ENCODE data around the gene GLB1L2. TPM values are rescaled to one million over a fixed set of nuclear protein-coding genes. Genes with fewer than 3 reads are reported as not detected.

GLB1L2 gene
- total RNA-seq, 1 donor from 2014 or later: 11.6 TPM

DNA sequence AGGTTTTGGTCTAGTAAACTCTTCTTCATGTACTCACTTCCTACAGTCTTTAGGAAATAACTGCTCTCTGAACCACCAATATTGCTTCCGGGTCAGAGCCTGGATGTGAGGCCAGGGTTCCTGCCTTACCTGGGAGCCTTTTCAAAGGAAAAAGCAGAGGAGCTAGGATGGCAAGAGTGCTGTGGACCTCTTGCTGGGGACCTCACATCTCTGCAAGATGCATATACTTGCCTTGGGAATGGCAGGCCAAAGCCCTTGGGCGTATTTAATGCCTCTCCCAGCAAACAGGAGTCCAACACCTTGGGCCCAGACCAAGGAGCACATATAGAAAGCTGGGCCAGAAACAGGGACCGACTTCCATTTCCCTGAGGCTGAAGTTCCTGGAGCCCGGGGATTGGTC, 5.3 kb downstream of the GLB1L2 start:
- Mint-ChIP-seq H3K9me3 (no peaks in the 10 kb centered on the region), H3K27ac (no peak overlapping the region), H3K4me3 (no peak overlapping the region), H3K36me3 (no peaks in the 10 kb centered on the region), H3K27me3 (peaks cover 46% of the 10 kb centered on the region), H3K4me1 (ENCODE audit: unreplicated experiment) (no peaks in the 10 kb centered on the region)
- TF ChIP-seq, protein P1, sequence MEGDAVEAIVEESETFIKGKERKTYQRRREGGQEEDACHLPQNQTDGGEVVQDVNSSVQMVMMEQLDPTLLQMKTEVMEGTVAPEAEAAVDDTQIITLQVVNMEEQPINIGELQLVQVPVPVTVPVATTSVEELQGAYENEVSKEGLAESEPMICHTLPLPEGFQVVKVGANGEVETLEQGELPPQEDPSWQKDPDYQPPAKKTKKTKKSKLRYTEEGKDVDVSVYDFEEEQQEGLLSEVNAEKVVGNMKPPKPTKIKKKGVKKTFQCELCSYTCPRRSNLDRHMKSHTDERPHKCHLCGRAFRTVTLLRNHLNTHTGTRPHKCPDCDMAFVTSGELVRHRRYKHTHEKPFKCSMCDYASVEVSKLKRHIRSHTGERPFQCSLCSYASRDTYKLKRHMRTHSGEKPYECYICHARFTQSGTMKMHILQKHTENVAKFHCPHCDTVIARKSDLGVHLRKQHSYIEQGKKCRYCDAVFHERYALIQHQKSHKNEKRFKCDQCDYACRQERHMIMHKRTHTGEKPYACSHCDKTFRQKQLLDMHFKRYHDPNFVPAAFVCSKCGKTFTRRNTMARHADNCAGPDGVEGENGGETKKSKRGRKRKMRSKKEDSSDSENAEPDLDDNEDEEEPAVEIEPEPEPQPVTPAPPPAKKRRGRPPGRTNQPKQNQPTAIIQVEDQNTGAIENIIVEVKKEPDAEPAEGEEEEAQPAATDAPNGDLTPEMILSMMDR (conservative IDR thresholded peaks at IDR 0.05): no peak
- DNase-seq (ENCODE audit: extremely low spot score, unreplicated experiment): no peak

DNA sequence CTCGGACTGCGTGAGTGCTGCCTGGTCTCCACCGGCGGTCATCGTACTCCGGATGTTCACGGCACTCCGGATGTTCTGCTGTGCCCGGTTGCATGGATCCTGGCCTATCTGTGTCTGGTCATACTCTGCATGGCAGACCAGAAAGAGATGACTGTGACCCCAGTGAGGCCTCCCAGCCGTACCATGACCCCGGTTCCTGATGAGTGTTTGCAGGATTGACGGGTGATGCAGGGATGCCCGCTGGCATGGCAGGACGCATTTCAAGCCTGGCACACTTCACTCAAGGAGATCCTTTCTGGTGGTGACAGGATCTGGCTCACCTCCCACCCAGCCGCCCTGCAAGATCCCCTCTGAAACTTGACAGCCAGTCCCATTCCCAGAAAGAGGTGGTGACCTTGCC, 6.3 kb downstream of the GLB1L2 start:
- Mint-ChIP-seq H3K36me3 (no peaks in the 10 kb centered on the region), H3K4me1 (ENCODE audit: unreplicated experiment) (no peaks in the 10 kb centered on the region), H3K27ac (no peak overlapping the region), H3K4me3 (no peak overlapping the region), H3K27me3 (peaks cover 39% of the 10 kb centered on the region), H3K9me3 (no peaks in the 10 kb centered on the region)
- DNase-seq (ENCODE audit: extremely low spot score, unreplicated experiment): no peak
- TF ChIP-seq, protein P1 (conservative IDR thresholded peaks at IDR 0.05): no peak

DNA sequence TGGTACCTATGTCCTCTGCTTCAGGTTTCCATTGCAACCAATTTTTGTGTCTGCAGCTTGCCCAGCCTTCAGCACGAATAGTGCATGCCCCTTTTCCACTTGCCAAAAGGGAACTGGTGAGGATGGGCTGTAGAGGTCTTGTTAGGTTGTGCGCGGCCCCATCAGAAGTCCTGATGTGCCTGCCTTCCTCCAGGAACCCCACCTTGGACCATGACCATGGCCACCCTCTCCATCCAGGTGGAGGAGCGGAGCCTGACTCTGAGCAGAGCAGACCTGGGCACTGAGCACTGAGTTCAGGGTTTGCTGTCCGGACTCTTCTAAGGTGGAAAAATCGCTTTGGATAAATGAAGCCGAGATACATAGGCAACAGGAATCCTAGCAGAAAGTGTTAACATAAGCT, 6.9 kb downstream of the GLB1L2 start:
- Mint-ChIP-seq H3K27me3 (peaks cover 33% of the 10 kb centered on the region), H3K4me3 (no peak overlapping the region), H3K4me1 (ENCODE audit: unreplicated experiment) (no peaks in the 10 kb centered on the region), H3K27ac (no peak overlapping the region), H3K36me3 (no peaks in the 10 kb centered on the region), H3K9me3 (no peaks in the 10 kb centered on the region)
- no peak for DNase-seq (ENCODE audit: extremely low spot score, unreplicated experiment)
- TF ChIP-seq, protein P1 (conservative IDR thresholded peaks at IDR 0.05): no peak

DNA sequence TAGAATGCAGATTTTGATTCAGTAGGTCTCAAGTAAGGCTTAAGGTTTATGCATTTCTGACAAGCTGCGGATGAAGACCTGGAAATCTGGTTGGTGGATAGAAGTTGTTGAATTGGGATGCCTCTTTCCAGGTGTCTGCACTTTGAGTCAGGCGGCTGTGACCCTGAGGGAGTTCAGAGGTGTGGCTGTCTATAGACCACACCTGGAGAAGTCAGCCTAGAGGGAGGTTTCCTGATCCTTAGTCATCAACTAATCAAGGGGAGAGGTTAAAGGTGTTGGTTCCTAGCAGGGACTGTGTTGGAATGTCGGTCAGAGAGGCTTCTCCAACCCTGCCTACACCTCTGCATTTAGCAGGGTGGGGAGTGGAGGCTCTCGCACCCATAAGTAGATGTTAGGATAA, 8.0 kb downstream of the GLB1L2 start:
- no peaks in the 10 kb centered on the region for H3K9me3 Mint-ChIP-seq
- TF ChIP-seq, protein P1 (conservative IDR thresholded peaks at IDR 0.05): no peak
- H3K4me3 Mint-ChIP-seq: no peak overlapping the region
- no peaks in the 10 kb centered on the region for H3K4me1 Mint-ChIP-seq (ENCODE audit: unreplicated experiment)
- DNase-seq (ENCODE audit: extremely low spot score, unreplicated experiment): no peak
- peaks cover 22% of the 10 kb centered on the region for H3K27me3 Mint-ChIP-seq
- H3K36me3 Mint-ChIP-seq: no peaks in the 10 kb centered on the region
- H3K27ac Mint-ChIP-seq: peak overlapping the region; percentile 8

DNA sequence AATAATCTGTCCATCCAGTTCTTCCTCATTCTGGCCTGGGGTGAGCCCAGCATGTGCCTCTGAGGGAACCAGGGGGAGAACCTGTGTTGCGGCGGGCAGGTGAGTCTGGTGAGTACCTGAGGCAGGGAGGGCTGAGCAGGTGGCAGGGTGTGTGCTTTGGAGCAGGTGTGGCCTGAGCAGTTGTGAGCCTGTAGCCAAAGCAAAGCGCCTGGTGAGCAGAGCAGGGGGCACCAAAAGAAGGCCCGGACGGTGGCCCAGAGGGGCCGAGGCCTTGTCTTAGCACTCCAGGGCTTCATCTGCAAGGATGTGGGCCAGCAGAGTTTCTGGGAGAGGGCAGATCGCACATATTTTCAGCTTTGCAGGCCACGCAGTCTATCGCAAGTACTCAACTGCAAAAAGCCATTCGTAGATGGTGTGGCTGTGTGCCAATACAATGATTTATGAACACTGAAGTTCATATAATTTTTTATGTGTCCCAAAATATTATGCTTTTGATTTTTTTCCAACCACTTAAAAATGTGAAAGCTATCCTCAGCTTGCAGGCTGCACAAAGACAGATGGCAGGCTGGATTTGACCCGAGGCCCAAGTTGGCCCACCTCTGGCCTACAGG, 8.7 kb downstream of the GLB1L2 start:
- H3K27ac Mint-ChIP-seq: no peak overlapping the region
- TF ChIP-seq, protein P1 (conservative IDR thresholded peaks at IDR 0.05): no peak
- H3K36me3 Mint-ChIP-seq: no peaks in the 10 kb centered on the region
- H3K27me3 Mint-ChIP-seq: peaks cover 15% of the 10 kb centered on the region
- no peak overlapping the region for H3K4me3 Mint-ChIP-seq
- DNase-seq (ENCODE audit: extremely low spot score, unreplicated experiment): no peak
- no peaks in the 10 kb centered on the region for H3K4me1 Mint-ChIP-seq (ENCODE audit: unreplicated experiment)
- no peaks in the 10 kb centered on the region for H3K9me3 Mint-ChIP-seq
